PC-9 (cell line): Measurements from ENCODE around the gene RAB35. TPM values are rescaled to one million over a fixed set of nuclear protein-coding genes. Genes with fewer than 3 reads are reported as not detected.

Source experiments
- BruUV-seq: library from RNA; stranded (reverse); fragments of 400-500 nt; replicated peaks from 2 replicates; lab custom pipeline; 2021; lab: Mats Ljungman, UMichigan
- CTCF ChIA-PET: fragments of 300-600 bp; sonication (Branson Sonifier 250); formaldehyde crosslinking; loops from one replicate; lab custom pipeline; 2022; ENCODE audit warnings: antibody characterized with exemption; lab: Charles Lee
- POLR2A ChIA-PET: fragments of 300-600 bp; sonication (Branson Sonifier 250); formaldehyde crosslinking; loops from one replicate; lab custom pipeline; 2022; ENCODE audit warnings: antibody characterized with exemption; ENCODE audit not compliant: unreplicated experiment; lab: Charles Lee
- DNase-seq, 2 experiments: peaks; one replicate each; pipeline versions ENCODE4 v3.0.0 to v3.0.0-alpha.2; 2015 to 2022; ENCODE audit warnings: mixed read lengths in 1 of 2
- H2AFZ ChIP-seq: fragments of 200-600 bp; sonication (generic); 2 replicates; pipeline ENCODE4 v1.8.1; 2017; ENCODE audit warnings: antibody characterized with exemption
- H3F3A ChIP-seq: fragments of 200-600 bp; sonication (generic); 2 replicates; pipeline ENCODE4 v1.8.1; 2017; ENCODE audit warnings: antibody characterized with exemption, mild to moderate bottlenecking, low read depth; ENCODE audit not compliant: insufficient read depth
- H3K27ac ChIP-seq: fragments of 200-600 bp; sonication (generic); 2 replicates; pipeline ENCODE4 v1.6.1; 2016; ENCODE audit warnings: mixed run types
- H3K27me3 ChIP-seq: fragments of 200-600 bp; sonication (generic); 2 replicates; pipeline ENCODE4 v1.6.1; 2016; ENCODE audit warnings: low read depth, mixed run types; ENCODE audit not compliant: insufficient read depth
- H3K36me3 ChIP-seq: fragments of 200-600 bp; sonication (generic); 2 replicates; pipeline ENCODE4 v1.6.1; 2016; ENCODE audit warnings: low read depth, mixed run types
- H3K4me1 ChIP-seq: fragments of 200-600 bp; sonication (generic); replicated peaks from 2 replicates; pipeline ENCODE4 v1.6.1; 2016; ENCODE audit warnings: mixed run types; ENCODE audit not compliant: insufficient read depth
- H3K4me2 ChIP-seq: fragments of 200-600 bp; sonication (generic); 2 replicates; pipeline ENCODE4 v1.6.1; 2017; ENCODE audit warnings: mixed run types
- H3K4me3 ChIP-seq: fragments of 200-600 bp; sonication (generic); 2 replicates; pipeline ENCODE4 v1.6.1; 2016; ENCODE audit warnings: mixed run types
- H3K79me2 ChIP-seq: fragments of 200-600 bp; sonication (generic); 2 replicates; pipeline ENCODE4 v1.6.1; 2017; ENCODE audit warnings: low read depth, mixed run types
- H3K9me2 ChIP-seq: fragments of 200-600 bp; sonication (generic); 2 replicates; pipeline ENCODE4 v1.8.1; 2017; ENCODE audit warnings: mild to moderate bottlenecking; ENCODE audit not compliant: insufficient read depth
- H3K9me3 ChIP-seq: fragments of 200-600 bp; sonication (generic); 2 replicates; pipeline ENCODE4 v1.8.1; 2016; ENCODE audit warnings: low read depth; ENCODE audit not compliant: insufficient read depth
- H4K20me1 ChIP-seq: fragments of 200-600 bp; sonication (generic); 2 replicates; pipeline ENCODE4 v1.8.1; 2017; ENCODE audit not compliant: insufficient read depth
- CTCF ChIP-seq: fragments of 200-600 bp; sonication (generic); conservative IDR thresholded peaks from 2 replicates; pipeline ENCODE4 v1.6.1; 2017; ENCODE audit warnings: mixed run types, antibody characterized with exemption, mild to moderate bottlenecking, moderate library complexity
- EZH2 ChIP-seq: fragments of 200-600 bp; sonication (generic); IDR thresholded peaks from 2 replicates; pipeline ENCODE4 v1.8.0; 2017; ENCODE audit warnings: antibody characterized with exemption, low read depth
- intact Hi-C: fragments of 100-400 bp; cut with micrococcal nuclease; formaldehyde crosslinking; loops from one replicate; pipeline ENCODE4 v1.10.0; 2022; ENCODE audit not compliant: unreplicated experiment
- total RNA-seq: library from RNA; stranded (reverse); gene quantifications from 2 replicates; pipeline ENCODE4 v1.2.3, GENCODE V29; 2021

RAB35 gene
- total RNA-seq, 1 experiment from 2014 or later: 52.0 TPM

GRCh38 chr12:120078868-120079267 lies 37.7 kb downstream of the RAB35 start:
- H4K20me1 ChIP-seq: no peaks in the 10 kb centered on the region
- no peak overlapping the region for H2AFZ ChIP-seq
- peak overlapping the region; percentile 98 for H3K27ac ChIP-seq
- ChIA-PET CTCF (no interaction called here), POLR2A (interaction anchor here (0.7 to 1.5 kb wide), 4 partner anchors 15 to 213 kb away, joined by 3 to 14 read pairs (median 6); partner anchors contain the start of genes BICDL1 and RNU4-2)
- no TSS peak for BruUV-seq
- DNase-seq: peak; percentile 51 to 55
- no peaks in the 10 kb centered on the region for H3K9me2 ChIP-seq
- peak overlapping the region; percentile 16; the same call in 1 of the 2 replicates for H3K4me3 ChIP-seq
- H3K9me3 ChIP-seq: no peaks in the 10 kb centered on the region
- H3K27me3 ChIP-seq: no peaks in the 10 kb centered on the region
- peaks cover 30% of the 10 kb centered on the region for H3F3A ChIP-seq
- no peaks in the 10 kb centered on the region for H3K36me3 ChIP-seq
- H3K4me1 ChIP-seq: peaks cover 42% of the 10 kb centered on the region
- intact Hi-C loops: loop anchor here (1.0 to 2.0 kb wide), 2 partner anchors 90 to 138 kb away; partner anchors contain the start of gene BICDL1
- peak overlapping the region; percentile 66 for H3K4me2 ChIP-seq
- no peaks in the 10 kb centered on the region for H3K79me2 ChIP-seq
- no peak for TF ChIP-seq CTCF

GRCh38 chr12:120077260-120077659 lies 39.3 kb downstream of the RAB35 start:
- no TSS peak for BruUV-seq
- Histone ChIP-seq H3K9me3 (no peaks in the 10 kb centered on the region), H3K36me3 (no peaks in the 10 kb centered on the region), H3K9me2 (no peaks in the 10 kb centered on the region), H3K4me2 (no peak overlapping the region), H3K27ac (no peak overlapping the region), H3K27me3 (no peaks in the 10 kb centered on the region), H3K79me2 (no peaks in the 10 kb centered on the region), H3F3A (peaks cover 30% of the 10 kb centered on the region), H4K20me1 (no peaks in the 10 kb centered on the region), H2AFZ (no peak overlapping the region), H3K4me1 (peaks cover 42% of the 10 kb centered on the region), H3K4me3 (no peak overlapping the region)
- intact Hi-C loops: no loop called here
- no peak for DNase-seq
- ChIA-PET CTCF (interaction anchor here (0.5 kb wide), 1 partner anchor 183 kb away, joined by 3 read pairs; no protein-coding TSS in a partner anchor), POLR2A (no interaction called here)
- TF ChIP-seq EZH2 (no peak), CTCF (no peak)

GRCh38 chr12:120076651-120077050 lies 39.9 kb downstream of the RAB35 start:
- Histone ChIP-seq H2AFZ (no peak overlapping the region), H3F3A (peaks cover 30% of the 10 kb centered on the region), H3K27ac (no peak overlapping the region), H3K4me1 (peaks cover 42% of the 10 kb centered on the region), H3K36me3 (no peaks in the 10 kb centered on the region), H3K27me3 (no peaks in the 10 kb centered on the region), H3K9me3 (no peaks in the 10 kb centered on the region), H3K4me3 (no peak overlapping the region), H3K9me2 (no peaks in the 10 kb centered on the region), H3K4me2 (no peak overlapping the region), H4K20me1 (no peaks in the 10 kb centered on the region), H3K79me2 (no peaks in the 10 kb centered on the region)
- TF ChIP-seq EZH2 (no peak), CTCF (no peak)
- DNase-seq: no peak
- ChIA-PET POLR2A (no interaction called here), CTCF (no interaction called here)
- intact Hi-C loops: no loop called here
- BruUV-seq: no TSS peak
